ENCODE results near the gene SPPL2B. TPM values are rescaled to one million over a fixed set of nuclear protein-coding genes. Genes with fewer than 3 reads are reported as not detected.

The SPPL2B gene
- total and polyA plus RNA-seq, 9 of the 15 experiments (the other 6 are each of a cell fraction or from before 2014, with no cell fraction given) = 0.20 to 81.2 (median 15.1) TPM

GRCh38 chr19:2328401-2329148 lies at the start of gene SPPL2B, which contains the start of gene LSM7 (continued):
- TF ChIP-seq KAT7 (CRISPR knock-in tag; IDR thresholded peaks at IDR 0.05; ENCODE audit: borderline replicate concordance) = 0 out of 2 replicates have a peak, but pooled peaks have one; percentile 41
- TF ChIP-seq MXD1 (CRISPR knock-in tag; IDR thresholded peaks at IDR 0.05; ENCODE audit: borderline replicate concordance, poor library complexity, severe bottlenecking) = peak; percentile 50
- 0 out of 2 replicates have a peak, but pooled peaks have one; percentile 46 for TF ChIP-seq GTF2F1 (IDR thresholded peaks at IDR 0.05; ENCODE audit: low read depth, low read length)
- no peak for TF ChIP-seq SRSF1 (IDR thresholded peaks at IDR 0.05; ENCODE audit: low read depth, low read length)
- no peak for TF ChIP-seq ILK (tag; IDR thresholded peaks at IDR 0.05; ENCODE audit: borderline replicate concordance, low read depth)
- peak in 1 of 2 experiments; percentile 61; a peak in 2 of 4 replicates for TF ChIP-seq TEAD1 (CRISPR knock-in tag; IDR thresholded peaks at IDR 0.05)
- no peak for TF ChIP-seq TAL1 (IDR thresholded peaks at IDR 0.05)
- no peak for TF ChIP-seq ZKSCAN3 (CRISPR knock-in tag; IDR thresholded peaks at IDR 0.05)
- TF ChIP-seq MCM7 (IDR thresholded peaks at IDR 0.05) = no peak
- TF ChIP-seq BRF2 (IDR thresholded peaks at IDR 0.05; ENCODE audit: borderline replicate concordance, insufficient read depth, insufficient read length) = no peak
- TF ChIP-seq KDM5B (IDR thresholded peaks at IDR 0.05; ENCODE audit: insufficient replicate concordance, low read depth, low read length) = peak; percentile 93
- no peak for TF ChIP-seq POLR3G (IDR thresholded peaks at IDR 0.05; ENCODE audit: extremely low read depth, insufficient read length, insufficient replicate concordance)
- no peak for TF ChIP-seq CHCHD3 (CRISPR knock-in tag; IDR thresholded peaks at IDR 0.05)
- no peak; the same call in 1 of the 2 replicates for TF ChIP-seq CTBP1 (IDR thresholded peaks at IDR 0.05; ENCODE audit: borderline replicate concordance)
- no peak for TF ChIP-seq NCOA2 (IDR thresholded peaks at IDR 0.05; ENCODE audit: partially characterized antibody in 2 of 2)
- TF ChIP-seq, protein P1, sequence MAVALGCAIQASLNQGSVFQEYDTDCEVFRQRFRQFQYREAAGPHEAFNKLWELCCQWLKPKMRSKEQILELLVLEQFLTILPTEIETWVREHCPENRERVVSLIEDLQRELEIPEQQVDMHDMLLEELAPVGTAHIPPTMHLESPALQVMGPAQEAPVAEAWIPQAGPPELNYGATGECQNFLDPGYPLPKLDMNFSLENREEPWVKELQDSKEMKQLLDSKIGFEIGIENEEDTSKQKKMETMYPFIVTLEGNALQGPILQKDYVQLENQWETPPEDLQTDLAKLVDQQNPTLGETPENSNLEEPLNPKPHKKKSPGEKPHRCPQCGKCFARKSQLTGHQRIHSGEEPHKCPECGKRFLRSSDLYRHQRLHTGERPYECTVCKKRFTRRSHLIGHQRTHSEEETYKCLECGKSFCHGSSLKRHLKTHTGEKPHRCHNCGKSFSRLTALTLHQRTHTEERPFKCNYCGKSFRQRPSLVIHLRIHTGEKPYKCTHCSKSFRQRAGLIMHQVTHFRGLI (CRISPR knock-in tag; IDR thresholded peaks at IDR 0.05) = no peak
- TF ChIP-seq ZSCAN29 (IDR thresholded peaks at IDR 0.05) = no peak
- TF ChIP-seq ZNF764 (CRISPR knock-in tag; IDR thresholded peaks at IDR 0.05; ENCODE audit: low read depth) = no peak
- no peak for TF ChIP-seq ZBTB33 (CRISPR knock-in tag; IDR thresholded peaks at IDR 0.05)
- no peak for TF ChIP-seq ZNF436 (CRISPR knock-in tag; IDR thresholded peaks at IDR 0.05)
- no peak for TF ChIP-seq RBM17 (IDR thresholded peaks at IDR 0.05; ENCODE audit: borderline replicate concordance, low read depth, low read length)
- no peak for TF ChIP-seq ZNF766 (CRISPR knock-in tag; conservative IDR thresholded peaks at IDR 0.05)
- TF ChIP-seq NFIX (CRISPR knock-in tag; IDR thresholded peaks at IDR 0.05; ENCODE audit: low read depth) = no peak

Data from K562 (cell line).